Activated gamma-delta T cell treated with Interleukin-2 at 50 U/mL for 16 hours (primary cell): ENCODE results near the gene MYO16.

Experiments
- DNase-seq: peaks from one replicate; pipeline ENCODE4 v3.0.0-alpha.2; 2020

MYO16 gene

DNA sequence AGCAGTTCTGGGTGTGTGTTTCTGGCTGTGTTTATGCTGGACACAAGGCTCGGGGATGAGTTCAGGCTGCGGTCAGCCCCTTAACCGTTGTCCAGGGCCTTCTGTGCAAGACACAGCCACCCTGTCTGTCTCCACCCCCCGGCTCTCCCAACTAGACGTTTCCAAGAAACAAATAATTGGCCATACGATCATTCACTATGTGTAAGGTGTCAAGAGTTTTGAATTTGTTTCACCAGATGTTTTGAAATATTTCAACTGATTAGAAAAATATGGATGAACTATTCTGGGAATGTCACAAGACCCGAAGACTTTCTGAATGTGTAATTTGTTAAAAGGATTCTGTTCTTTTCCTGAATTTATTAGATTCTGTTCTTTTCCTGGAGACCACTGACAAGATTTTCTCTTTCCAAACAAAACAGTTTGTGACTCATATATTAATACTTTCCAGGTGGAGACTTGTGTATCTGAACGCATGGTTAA, 318.2 kb downstream of the MYO16 start:
- no peak for DNase-seq

DNA sequence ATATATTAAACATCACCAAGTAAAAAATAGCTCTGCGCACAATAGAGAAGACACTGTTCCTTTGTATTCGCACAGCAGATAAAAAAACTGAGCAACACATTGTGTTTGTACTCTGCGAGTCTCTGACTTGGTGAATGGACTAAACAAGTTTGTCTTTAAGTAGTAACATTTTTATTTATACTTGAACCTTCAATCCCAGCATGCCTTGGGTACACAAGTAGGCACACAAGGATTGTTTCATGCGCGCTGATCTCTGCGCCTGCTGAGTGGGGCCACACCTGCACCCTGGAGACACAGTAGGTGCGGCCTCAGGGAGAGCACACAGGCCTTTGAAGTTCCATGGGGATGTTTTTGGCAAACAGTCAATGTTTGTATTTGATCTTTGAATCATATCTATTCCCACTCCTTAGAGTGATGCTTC, 318.9 kb downstream of the MYO16 start:
- DNase-seq: no peak

DNA sequence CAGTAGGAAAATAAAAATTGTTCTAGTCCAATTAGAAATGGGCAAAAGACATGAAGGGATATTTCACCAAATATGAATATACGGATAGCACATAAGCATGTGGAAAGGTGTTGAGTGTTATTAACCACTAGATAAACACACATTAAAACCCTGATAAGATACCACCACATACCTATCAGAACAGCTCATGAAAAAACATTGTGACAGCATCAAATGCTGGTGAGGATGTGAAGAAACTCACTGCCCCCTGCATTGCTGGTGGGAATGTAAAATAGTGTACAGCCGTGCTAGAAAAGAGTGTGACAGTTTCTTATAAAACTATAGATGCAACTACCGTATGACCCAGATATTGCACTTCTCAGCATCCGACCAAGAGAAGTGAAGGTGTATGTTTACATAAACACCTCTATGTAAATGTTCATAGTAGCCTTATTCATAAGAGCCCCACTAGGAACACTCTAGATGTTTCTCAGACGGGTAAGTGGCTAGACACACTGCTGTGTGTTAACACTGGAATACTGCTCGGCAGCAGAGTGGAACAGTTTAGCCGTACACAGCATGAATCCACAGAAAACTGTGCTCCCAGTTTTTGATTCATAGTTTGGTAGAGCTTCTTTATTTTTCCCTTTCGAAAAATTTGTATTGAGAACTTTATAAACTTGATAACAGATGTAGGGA, 321.1 kb downstream of the MYO16 start:
- DNase-seq: no peak

DNA sequence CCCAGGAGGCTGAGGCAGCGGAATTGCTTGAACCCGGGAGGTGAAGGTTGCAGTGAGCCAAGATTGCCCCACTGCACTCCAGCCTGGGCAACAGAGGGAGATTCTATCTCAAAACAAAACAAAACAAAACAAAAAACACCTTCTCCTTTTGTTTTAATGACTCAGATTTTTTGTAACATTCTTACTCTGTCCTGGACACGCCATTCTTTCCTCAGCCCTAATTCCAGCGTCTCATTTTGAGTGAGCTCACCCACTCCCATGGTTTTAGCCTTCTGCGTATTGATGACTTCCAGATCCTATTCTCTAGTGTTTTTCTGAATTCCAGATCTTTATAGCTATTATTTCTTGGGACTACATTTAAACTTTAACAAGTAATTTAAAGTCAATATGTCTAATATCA, 326.3 kb downstream of the MYO16 start:
- DNase-seq: no peak

DNA sequence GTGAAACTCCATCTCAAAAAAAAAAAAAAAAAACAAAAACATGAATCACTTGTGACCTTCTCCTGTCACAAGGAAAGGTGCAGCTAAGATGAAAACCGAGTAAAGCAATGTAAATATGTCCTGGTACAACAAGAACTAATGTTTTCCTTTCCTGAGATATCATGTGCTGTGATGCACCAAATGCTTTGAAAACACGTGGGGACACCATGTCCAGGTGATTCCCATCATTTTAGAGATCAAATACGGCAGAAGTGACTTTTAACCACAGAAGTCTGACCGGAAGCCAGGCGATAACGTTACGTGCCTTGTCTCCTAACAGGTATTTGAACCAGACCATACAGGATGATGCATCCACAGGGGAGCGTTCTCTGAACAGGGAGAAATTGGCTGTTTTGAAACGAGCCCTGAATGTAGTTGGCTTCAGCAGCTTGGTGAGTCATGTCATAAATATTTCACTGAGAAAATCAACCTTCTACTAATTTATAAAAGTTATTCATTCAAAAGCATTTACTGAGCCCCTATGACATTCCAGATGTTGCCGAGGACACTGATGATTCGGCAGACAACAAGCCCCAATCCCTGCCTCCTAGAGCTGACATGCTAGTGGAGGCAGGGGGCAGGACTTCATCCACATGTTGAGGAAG, 328.1 kb downstream of the MYO16 start:
- no peak for DNase-seq

DNA sequence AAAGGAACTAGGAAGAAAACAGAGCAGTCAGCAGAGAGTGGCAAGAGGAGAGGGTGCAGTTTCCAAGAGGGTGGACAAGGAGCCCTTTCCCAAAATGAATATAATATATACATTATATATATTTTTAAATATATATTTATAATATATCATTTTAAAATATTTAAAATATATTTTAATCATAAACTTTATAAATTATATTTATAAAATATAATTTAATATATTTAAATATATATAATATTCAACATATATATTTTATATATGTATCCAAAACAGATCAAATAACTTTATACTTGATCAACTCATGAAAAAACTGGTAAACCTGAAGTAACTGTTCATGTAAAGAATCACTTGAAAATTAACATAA, 328.6 kb downstream of the MYO16 start:
- DNase-seq: no peak

DNA sequence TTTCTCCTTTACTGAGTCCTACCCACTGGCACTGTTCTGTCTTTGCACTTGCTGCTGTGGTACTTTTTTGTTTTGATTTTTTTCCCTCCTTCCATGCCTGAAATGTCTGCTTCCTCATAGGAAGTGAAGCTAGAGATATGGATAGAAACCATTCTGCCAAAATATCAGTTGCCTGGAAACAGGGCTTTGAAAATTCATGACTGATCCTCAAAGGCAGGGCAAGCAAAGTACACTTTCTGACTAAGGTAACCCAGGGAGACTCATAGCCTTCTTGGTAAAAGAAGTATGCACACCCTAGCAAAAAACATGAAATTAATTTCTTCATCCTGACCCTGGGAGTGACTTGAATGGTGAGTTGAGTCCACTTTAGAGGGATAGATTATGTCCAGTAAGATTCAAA, 329.8 kb downstream of the MYO16 start:
- no peak for DNase-seq

DNA sequence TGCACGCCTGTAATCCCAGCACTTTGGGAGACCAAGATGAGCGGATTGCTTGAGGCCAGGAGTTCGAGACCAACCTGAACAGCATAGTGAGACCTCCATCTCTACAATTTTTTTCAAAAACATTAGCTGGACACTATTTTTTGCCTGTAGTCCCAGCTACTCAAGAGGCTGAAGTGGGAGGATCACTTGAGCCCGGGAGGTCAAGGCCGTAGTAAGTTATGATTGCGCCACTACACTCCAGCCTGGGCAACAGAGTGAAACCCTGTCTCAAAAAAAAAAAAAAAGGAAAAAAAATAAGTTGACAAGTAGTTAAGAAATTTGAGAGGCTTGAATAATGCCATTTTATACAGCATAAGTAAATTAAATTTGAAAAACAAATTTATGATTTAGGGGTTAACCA, 330.6 kb downstream of the MYO16 start:
- DNase-seq: no peak

DNA sequence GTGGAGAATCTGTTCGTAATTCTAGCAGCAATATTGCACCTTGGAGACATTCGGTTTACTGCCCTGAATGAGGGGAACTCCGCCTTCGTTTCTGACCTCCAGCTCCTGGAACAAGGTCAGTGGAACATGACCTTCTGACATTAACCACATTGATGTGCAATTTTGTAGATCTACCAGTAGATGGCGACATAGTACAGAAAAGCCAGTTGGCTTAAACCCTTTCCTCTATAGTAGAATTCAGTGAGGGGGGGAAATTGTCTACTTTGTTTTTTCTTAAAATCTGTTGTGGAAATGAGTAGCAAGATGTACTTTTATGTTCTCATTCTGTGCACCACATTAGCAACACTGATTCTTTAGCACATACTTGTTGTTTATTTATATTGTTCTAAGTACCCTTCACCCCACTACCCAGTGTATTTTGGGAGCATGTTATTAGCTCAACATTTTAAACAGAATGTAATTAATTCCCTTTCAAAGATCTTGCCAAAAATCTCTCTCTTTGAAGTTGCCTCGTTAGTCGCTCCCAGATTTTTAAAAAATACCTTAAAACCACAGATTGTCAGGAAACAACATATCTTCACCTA, 332.2 kb downstream of the MYO16 start:
- DNase-seq: peak; percentile 5

DNA sequence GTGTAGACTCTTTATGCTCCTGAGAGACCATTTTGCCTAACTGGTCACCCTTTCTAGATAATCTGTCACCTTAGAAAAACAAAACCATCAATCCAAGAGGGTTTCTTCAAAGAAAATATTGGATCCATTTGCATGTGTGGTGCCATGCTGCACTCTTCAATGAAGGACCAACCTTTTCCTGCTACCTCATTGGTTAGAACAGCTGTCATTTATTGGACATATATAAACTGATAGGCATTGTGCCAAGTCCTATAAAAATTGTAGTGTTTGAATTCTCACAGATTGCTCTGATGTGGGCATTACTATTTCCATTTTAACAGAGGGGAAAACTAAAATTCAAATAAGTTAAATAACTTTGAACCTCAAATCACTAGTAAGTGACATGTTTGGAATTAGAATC, 333.2 kb downstream of the MYO16 start:
- DNase-seq: no peak

DNA sequence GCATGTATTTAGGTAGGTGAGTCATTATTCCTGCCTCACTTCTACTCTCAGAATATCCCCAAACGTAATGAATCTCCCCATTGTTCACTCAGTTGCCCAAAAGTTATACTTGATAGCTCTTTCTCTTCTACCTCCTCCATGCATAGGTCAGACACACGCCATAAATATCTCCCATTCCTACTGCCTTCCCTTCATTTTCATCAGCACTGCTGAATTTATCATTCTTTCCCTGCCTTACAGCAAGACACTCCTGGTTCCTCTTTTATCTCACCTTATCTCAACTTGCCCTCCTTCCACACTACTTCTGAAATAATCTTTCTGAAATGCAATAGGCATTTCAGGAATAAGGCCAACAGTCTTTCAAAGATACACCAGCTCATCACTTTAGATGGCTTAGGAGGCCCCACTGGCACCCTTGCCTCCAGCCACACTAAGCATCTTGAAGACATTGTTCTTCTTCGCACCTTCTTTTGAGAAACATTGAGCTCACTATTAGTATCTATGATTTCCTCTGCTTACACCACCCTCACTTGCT, 333.9 kb downstream of the MYO16 start:
- no peak for DNase-seq

DNA sequence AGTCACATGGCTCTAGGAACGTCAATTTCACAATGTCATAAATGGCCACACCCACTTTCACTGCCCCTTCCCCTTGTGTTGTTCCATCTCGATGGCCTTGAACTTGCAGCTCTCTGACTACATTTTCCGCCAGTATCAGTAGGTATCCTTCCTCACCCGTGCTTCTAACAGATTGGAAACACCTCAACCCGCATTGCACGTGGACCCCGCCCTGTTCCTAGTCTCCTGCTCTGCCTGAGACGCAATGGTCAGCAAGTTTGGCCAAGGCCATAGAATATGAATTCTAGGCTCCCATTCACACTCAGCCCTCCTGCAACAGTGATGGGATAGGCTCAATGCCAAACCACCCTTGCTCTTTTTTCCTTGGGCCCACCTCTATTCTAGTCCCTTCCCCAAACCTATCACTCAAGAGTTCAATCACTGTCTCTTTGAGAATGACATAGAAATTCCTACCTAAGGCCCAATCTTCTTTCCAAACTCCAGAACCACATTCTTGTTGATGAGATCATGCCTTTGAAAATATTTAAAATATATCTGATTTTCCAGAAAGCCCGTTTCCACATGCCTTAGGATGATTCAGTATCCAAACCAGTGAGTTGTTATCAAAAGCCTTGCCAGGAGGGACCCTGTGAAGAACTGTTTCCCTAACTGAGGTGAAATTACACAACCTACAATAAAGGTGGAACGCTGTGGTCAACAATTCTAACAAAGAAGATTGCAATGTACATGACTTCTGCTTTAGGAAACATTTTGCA, 334.6 kb downstream of the MYO16 start:
- DNase-seq: no peak

DNA sequence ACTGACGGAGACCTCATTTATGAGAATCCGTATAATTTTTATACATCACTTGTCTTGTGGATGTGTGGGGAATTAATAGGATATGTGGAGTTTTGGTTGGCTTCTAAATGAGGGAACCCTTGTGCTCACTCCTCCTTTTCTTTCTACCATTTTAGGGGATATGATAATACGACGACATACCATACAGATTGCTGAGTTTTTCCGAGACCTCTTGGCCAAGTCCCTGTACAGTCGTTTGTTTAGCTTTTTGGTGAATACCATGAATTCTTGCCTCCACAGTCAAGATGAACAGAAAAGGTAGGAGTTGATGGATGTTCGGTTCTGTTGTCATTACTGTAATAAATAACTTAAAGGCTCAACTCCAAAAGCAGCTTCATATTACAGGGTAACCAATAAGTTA, 335.2 kb downstream of the MYO16 start:
- DNase-seq: no peak

DNA sequence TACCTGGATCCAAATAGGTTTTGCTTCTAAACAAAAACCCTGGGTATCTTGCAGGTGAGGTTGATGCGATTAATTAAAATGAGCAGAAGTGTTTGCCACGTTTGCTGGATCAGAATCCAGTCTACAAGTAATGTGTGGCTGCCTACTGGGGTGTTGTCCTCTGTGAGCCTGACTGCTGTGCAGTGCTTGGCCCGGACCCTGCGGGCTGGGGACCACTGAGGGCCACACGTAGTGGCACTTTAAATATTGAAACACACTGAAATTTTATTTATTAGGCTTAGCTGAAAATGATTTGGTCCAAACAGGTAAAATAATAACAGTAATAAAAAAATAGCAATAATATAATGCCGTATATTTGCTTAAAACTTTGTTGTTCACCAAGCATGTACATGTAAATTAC, 338.0 kb downstream of the MYO16 start:
- no peak for DNase-seq

DNA sequence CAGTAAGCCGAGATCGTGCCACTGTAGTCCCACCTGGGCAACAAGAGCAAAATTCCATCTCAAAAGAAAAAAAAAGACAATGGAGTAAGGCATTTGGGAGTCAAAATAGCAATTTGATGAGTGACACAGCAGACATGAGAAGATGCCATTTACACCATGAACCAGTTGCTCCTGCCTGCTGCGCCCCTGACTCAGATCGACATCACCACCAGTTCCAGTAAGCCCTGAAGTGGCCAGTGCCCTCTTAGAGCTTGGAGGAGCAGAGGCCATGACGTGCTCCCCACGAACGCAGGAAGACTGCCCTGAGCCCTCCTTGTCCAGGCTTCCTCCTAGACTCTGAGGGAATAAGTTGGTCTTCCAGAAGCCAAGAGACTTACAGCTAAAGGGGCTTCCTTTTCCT, 339.2 kb downstream of the MYO16 start:
- no peak for DNase-seq

DNA sequence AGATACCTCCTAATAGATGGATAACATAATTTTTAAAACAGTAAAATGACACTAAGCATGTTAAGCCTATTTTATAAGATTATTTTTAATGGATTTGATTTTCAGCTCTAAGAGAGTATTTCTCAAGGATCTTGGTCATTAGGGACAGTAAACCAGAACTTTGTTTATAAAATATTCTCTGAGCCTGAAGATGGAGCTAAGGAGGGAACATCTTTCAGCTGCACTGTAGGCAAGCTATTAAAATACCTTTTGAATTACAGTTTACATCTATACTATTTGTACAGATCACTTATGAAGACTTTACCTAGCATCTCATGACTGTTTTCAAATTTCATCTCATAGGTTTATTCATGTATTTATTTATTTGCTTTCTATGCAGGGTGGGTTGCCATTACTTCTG, 345.3 kb downstream of the MYO16 start:
- no peak for DNase-seq

DNA sequence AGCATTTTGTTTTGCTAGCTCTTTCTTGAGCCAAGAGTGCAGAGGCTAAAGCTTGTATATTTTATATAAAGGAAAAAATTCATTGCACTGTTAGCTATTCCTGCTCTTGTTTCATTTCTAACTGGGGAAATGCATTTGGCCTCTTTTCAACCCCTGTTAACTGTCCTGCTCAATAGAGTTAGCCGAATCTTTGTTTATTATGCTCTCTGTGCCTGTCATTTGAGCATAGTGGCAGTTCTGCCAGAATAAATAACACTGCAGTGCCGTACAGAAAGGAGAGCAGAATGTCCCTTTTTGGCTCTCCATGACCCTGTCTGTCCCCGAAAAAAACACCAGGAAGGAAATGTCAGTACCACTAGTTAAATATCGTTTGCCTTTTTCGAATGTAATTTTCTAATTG, 350.8 kb downstream of the MYO16 start:
- no peak for DNase-seq

DNA sequence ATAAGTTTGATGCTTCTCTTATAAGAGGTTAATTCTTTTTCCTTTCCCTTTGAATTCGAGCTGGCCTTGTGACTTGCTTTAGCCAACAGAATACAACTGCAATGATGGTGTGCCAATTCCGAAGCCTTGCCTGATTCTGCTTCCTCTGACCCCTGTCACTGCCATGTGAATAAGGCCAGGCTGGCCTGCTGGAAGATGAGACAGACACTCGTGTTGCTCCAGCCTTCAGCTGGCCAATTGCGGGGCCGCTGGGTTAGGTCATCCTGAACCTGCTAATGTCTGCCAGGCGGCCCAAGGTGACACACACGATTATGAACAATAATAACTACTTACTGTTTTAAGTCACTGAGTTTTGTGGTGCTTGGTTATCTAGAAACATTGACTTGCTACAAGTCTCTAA, 352.0 kb downstream of the MYO16 start:
- no peak for DNase-seq

DNA sequence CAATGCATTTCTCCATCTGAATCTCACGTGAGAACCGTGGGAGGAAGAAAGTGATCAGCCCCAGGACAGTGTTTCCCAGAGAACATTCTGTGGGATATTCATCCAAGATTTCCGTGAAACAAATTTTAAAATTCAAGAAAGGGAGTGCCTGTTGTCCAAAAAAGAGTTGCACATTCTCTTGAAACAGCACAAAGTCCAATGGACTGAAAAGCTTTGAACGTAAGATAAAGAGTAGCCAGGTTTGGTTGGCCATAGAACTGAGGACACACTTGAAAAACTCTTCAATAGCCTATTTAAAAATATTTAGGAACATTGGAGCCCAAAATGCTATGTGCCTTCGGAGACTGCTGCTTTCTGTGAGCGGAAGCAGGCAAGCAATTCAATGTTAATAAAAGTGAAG, 353.9 kb downstream of the MYO16 start:
- no peak for DNase-seq

DNA sequence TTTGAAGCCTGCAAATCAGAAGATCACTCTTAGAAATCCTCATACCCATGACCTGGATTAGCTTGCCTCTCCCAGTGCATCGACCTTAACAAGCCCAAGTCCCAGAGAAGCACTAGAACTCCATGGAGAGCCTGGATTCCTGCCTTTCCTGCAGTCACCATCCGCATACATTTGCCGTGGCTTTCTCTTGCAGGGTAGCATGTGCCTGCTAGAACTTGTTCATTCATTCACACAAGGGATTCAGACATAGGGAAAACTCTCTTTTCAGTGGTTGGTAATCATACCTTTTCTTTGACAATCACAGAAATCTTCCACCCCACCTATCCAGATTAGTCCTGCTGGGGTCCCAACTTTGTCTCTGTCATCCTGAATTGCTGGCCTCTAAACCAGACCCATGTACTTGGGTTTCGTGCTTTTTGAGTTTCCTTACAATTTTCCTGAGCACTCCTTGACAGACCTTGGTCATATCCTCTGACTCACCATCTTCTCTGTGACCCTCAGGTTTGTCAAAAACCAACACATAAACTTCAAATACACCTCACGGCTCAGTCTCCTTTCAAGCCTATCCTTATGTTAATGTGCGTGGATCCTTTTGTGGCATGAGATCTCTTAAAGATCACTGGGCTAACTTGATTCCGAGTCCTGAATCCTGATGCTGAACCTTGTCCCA, 355.0 kb downstream of the MYO16 start:
- no peak for DNase-seq

DNA sequence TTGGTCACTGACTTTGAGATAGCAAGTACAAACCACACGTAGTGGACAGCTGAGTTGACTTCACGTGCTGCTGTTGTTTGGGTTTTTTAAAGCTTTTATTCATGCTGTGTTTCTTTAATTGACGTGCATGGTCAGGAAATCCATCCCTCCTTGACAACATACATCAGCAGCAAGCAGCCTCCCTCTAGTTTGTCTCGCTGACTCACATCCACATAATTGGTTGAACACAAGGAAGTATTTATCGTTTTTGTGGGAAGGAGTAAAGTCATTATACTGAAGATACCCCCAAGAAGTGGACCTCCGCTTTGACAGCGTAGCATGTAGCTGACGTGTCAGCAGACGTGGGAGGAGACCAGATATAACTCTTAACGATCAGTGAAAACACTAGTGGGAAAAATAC, 355.8 kb downstream of the MYO16 start:
- DNase-seq: no peak

DNA sequence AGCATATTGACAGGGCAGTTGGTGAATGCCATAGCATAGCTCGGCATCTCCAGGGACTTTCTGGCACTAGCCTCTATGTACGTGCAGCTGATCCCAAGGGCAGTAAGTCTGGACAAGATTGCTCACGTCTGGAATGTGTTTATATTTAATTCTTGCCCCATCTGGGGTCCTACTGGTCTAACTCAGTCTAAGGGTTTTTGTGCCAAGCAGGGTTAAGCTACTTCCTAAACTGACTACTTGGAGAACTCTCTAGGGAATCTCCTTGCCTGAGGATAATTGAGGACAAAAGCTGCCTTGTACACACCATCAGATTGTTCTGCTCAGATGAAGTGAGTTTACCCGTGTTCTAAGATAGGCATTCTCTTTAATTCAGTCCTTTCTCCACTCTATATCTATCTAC, 358.1 kb downstream of the MYO16 start:
- DNase-seq: no peak

DNA sequence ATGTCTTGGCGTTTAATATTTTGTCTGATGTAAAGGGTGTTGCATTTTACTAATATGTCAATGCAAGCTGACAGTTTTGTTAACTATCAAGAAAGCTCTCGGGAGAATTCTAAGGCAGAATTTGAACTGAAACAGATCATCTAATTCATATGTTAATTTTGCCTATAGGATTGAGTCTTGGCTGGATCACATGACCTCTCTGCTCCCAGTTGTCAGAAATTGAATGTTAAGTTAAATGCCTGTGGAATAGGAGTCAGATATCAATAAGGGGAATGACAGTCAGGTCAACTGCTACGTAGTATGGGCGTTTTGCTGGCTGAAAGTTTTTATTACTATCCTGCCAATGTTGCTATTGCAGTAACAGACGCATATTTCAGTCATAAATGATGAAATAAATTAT, 358.5 kb downstream of the MYO16 start:
- DNase-seq: no peak
